HG02970 (cell line): Measurements from ENCODE around the gene RNLS.

Source experiments
- ATAC-seq: cut with Tn5 transposase; IDR thresholded peaks from one replicate; pipeline ENCODE4 v1.9.1; 2021; ENCODE audit warnings: mild to moderate bottlenecking, moderate library complexity, moderate number of reproducible peaks; ENCODE audit not compliant: unreplicated experiment, low FRiP score

Gene RNLS

DNA sequence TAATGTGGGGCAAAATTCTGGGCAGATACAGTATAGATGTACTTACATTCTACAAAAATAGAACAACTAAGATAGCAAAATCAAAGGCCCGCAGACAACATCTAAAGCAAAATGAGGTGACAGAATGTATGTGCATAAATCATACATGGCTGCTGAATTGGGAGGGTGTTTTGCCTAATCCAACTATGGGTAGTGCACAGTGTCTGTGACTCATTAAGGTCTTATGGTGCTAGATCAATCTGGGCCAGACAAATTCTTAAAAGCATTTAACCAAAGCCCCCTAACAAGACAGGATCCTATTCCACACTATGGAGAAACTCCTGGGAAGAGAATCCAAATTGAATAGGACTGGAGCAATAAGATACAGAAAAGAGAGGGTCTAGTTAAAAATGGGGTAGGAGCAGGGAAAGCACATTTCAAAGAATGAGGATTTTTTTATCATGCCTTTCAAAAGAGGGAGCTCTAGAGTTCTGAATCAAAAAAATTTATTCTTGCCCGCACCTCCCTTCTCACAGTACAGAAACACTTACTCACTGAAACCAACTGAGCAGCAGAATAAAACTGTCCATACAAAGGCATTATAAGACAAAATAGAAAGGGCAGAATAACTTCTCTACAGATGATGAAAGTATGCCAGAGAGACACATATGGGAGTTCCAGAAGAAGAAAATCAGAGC lies 181.3 kb downstream of the RNLS start:
- ATAC-seq: no peak

DNA sequence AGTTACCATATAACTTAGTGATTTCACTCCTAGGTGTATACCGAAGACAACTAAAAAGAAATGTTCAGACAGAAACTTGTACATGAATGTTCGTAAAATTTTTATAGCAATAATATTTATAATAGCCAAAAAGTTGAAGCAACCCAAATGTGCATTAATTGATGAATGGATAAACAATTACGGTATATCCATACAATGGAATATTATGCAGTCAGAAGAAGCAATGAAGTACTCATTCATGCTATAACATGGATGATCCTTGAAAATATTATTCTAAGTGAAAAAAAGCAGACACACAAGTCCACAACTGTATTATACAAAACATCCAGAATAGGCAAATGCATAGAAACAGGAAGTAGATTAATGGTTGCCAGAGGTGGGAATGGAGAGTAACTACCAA lies 183.9 kb downstream of the RNLS start:
- ATAC-seq: no peak

DNA sequence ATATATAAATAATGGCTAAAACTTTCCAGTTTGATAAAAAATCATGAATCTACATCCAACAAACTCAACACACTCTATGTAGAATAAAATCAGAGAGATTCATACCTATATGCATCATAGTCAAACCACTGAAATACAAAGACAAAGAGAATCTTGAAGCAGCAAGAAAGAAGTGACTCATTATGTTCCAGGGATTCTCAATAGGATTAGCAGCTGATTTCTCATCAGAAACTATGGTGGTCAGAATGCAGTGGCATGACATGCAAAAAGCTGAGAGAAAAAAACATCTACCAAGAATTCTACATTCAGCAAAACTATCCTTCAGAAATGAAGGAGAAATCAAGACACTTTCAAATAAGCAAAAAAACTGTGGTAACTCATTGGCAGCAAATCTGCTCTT lies 187.4 kb downstream of the RNLS start:
- ATAC-seq: no peak

DNA sequence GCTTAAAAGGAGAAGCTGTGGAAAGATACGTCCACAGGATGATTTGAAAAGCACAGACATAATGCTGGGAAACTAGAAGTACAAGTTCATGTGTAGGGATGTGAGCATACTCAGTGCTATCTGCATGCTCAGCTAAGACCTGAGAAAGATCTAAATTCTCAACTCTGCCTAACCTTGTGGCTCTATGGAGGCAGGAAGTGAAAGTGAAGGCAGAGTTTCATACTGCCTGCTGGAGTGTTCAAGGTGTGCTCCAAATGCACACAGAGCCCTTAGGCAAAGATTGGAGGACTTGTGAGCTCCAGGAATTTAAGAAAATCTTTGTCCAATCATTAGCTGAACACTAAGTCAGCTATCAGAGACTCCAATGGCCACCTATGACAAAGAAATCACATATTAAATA lies 190.9 kb downstream of the RNLS start:
- ATAC-seq: no peak

DNA sequence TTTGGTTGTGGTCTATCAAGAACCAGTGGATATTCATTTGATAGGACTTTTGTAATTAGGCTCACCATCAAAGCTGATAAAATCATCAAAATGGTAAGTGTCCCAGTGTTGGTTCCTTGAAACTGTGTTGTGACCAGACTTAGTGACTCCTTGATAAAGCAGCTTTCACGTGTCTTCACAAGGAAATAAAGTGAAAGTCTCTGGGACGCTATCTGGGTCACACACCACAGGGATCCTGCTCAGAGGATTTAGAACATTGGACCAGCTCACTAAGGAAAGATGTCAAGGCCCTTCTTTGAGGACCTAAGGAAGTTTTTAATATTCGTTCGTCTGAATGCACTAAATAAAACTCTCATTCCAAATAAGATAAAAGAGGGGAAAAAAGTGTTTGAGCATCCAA lies 193.1 kb downstream of the RNLS start:
- no peak for ATAC-seq

DNA sequence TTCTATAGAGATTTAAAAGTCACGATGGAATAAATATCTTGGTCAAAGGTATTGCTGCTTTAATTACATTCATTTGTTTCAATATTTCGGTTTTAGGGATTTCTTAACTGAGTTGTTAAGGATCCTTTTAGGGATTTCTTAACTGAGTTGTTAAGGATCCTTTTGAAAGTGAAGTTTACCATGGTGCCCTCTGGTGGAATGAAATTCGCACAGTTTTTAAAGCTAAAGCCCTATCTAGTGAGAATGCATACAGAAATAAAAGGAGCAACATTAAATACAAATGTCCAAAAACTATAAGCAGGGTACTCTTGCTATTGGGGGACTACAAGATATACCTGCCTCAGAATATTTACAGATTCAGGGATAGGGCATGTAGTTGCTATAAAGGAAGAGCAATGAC lies 193.7 kb downstream of the RNLS start:
- no peak for ATAC-seq

DNA sequence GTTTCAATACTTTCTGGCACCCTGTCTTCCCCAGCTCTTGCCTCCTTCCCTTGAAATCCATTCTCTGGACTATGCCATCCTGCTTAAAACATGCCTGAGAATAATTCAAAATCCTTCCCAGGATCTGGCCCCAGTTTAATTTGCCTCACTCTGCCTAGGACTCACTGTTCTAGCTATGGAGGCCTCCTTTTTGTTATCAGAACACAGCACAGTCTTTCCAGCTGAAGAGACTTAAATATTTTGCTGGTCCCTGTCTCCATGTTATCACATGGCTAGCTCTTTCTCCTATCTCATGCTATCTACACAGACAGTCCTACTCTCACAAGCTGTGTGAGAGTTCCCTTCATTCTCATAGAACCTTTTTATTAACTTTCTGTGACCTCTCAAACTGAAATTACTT lies 194.8 kb downstream of the RNLS start:
- ATAC-seq: no peak

DNA sequence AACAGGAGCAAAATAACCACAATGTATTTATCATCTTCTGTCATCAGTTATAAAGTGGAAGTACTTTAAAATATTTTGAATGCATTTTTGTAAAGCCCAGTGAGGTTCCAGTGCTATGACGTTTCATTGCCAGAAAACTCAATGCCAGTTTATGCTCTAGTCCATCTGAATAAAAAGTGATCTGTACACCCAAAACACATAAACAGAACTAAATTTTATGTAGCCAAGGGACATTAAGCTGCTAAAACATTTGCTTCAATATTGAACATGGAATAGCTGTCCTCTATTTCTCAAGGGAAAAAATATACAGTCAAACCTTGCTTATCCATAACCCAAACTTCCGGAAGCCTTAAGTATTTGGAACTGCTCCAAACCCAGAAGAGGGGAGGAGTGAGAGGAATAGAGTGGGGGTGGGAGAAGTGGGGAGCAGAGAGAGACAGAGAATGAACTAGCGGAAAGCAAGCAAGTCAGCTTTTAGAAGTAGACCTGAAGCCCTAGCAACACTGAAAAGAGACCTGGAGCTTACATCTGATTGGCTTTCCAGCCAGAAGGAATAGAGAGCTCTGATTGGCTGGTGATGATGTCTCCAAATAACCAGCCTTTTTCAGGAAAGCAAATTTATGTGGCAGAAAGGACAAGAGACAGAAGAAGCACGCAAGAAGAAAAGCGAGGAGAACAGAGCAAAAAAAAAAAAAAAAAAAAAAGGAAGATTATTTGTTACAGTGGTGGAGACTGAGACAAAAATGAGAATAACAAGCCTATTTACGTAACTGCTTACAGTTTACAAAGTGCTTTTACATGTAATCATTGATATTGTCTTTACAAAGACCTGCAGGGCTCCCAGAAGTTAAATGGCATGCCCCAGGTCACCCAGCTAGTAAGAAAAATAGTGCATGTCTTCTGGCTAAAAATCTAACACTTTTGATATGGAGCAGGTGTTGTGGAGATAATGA lies 196.0 kb downstream of the RNLS start:
- ATAC-seq: no peak

DNA sequence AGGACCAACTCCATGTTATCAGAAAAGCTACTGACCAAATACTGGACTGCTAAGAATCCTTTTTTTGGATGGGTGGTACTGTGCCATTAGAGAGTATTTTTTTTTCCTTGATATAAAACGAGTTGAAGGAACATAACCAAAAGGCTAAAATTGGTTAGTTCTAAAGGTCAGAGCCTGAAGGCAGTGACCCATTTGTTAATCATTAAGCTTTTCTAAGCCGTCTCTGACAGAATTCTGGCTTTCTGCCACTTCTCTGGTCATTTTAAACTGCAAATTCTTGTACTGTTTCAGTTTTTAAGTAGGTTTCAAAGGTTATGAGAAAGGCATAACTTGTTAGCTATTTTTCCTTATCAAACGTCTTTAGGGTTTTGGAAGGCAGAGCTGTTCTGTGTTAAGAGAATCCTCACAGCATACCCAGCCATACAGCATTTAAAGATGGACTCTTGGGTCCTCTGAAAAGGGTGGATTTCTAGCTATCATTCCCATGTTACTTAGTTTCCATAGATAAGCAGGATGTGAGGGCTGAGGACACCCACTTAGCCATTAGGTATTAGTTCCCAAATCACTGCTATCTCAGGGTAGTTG lies 196.8 kb downstream of the RNLS start:
- ATAC-seq: peak; percentile 44

DNA sequence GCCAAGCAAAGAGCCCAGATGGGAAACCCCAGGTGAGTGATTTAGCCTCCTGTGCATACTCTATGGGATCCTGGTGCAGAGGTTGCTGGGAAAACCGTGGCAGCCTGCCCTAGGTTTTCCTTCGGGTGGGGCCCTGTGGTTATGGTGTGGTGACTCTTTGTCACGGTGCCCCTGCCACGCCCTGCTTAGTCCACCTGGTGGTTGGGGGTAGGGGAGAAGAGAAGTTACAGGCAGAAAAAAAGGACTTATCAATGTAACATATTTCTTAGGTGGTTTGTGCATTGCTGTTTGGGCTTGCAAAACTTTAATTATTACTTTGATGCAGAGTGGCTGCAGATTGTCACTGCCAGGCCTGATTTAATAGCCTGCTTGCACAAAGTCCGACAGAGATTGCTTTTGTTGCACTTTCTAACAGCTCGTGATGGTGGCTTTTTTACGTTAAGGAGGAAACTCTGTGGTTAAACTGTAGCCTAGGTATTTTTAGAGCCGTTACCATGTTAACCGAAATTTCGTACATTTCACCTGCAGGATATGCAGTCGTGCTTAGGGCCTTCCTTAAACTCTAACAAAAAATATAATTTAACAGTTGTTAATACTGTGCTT lies 197.4 kb downstream of the RNLS start:
- ATAC-seq: peak; percentile 69

DNA sequence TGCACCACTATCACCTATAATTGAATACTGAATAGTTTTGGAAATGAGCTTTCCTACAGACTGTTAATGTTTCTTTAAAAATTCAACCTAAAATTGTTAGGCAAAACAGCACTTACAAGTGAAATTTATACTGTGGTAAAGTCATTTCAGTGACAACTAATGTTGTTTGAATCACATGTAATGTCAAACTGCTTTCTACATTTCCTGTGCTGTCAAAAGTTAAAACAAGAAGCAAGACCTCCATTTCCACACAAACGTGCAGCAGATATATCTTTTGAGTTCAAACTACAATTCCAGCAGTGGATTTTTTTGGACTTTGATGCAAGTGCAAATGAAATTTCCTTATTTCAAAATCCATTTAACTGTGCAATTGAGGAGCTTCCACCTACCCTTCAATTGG lies 199.8 kb downstream of the RNLS start:
- no peak for ATAC-seq

DNA sequence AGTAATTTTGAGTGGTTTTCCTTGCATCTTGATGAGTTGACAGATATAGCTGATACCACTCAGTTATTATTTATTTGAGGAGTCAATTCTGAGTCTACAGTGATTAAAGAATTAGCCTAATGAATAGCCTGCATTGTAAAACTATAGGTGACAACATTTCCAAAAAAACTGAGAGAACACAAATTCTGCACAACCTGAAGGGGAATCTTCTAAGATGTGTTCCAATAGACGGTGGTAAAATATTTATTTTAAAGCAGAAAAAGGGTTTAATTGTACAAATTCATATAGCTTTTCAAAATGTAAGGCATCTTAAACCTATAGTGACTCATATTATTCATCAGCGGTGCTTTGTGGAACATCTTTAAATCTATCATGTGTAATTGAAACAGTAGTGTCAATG lies 200.4 kb downstream of the RNLS start:
- ATAC-seq: no peak

DNA sequence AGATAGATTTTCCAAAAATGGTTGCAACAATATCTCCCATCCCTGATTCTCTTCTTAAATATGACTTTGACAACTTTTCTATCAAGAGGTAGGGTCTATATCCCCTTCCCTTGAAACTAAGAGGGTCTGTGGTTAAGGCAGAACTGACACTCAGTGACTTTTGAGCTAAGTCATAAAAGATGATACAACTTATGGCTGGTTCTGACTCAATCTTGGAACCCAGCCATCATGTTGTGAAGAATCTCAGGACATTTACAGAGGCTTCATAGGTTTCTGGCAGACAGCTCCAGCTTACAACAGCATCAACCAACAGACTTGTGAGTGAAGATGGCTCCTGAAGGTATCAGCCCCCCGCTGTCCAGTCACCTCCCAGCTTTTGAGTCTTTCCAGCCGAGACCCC lies 203.5 kb downstream of the RNLS start:
- no peak for ATAC-seq

DNA sequence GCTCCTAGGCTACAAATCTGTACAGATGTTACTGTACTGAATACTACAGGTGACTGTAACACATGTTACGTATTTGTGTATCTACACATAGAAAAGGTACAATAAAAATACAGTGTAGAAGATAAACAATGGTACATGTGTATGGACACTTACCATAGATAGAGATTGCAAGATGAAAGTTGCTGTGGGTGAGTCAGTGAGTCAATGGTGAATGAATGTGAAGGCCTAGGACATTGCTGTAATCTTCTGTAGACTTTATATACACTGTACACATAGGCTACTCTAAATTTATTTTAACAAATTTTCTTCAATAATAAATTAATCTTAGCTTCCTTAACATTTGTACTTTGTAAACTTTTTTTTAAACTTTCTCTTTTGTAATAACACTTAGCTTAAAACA lies 205.6 kb downstream of the RNLS start:
- no peak for ATAC-seq

DNA sequence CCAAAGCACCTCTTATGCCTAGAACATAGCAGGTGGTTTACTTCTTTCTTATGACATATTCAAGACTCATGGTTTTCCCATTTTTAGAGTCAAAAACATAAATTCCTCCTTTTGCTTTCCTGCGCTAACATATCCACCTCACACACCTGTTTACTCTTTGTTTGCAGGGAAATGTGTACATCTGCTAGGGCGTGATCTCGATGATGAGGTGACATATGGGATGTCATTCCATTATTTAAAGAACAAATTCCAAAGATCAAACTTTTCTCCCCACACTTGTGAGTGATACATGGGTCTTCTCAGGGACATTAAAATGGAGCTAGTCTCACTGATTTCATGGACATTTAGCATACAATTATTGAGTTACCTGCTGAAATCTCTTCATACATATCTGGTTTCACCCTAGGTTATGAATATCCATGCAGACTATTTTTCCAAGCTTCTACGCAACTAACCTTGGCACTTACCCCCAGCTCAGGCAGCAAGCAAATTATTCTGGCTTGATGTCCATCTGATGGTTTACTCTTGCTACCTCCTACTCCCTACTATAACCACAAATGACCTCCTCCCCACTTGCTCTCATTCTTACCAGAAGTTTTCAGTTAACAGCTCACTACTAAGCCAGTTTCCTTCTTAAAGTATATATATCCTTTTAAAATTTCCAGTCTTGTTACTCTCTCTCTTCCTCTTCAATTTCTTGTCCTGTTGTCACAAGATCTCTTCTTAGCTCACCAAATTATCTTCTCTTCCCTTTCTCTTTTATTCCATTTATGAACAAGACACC lies 208.5 kb downstream of the RNLS start:
- ATAC-seq: no peak

DNA sequence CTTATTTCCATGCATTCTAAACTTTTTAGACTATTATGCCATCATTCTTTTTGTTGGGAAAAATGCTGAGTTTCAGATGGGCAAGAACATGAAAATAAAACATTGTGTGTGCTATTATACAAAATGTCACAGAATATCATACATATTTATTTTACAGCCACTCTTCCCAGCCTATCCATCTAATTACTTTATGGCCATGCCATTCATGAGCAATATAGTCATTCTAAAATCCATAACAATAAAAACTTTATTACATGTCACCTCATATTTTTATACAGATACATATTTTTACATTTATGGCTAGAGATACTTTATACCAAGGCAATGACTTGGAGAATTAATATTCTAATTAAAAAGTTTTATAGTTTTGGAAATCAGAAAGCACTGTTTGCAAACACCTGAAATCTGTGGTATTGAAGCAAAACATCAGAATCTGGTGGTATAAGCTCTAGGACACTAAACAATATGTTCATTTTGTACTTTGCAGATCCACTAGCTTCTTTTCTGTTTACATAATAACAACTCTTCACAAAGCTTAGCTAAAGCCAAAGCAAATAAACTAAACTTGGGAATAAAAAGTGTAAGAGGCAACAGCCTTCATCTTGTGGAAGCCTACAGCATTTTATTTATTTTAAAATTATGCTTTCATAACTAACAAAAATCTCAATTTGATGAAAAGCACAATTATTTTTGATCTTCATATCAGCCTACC lies 210.1 kb downstream of the RNLS start:
- ATAC-seq: no peak

DNA sequence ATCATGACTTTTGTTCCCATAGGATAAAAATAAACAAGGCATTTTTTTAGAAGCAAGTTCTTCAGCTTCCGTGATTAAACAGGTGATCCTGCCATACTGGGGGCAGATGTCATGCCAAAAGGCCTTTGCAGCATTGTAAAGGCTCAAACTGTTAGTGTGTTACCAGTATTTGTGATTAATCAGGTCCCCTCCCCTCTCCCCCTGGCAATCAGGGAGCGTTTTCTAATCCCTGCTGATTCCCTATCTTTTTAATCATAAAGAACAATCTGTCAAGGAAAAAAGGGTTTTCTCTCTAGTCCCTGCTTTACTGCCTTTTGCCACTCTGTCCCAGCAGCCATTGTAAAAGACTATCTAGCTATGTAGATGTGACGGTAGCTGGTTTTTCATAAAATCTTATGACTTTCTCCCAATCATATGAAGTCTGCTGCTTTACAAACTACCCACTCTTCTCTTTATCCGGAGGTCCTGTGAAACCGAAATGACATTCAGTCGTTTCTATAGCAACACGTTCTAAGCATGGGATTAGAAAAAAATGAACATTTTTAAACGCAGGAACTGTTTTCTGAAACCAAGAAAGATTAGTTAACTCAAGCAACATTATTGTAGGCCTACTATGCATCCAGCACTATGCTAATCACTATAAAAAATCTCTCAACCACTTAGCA lies 210.9 kb downstream of the RNLS start:
- no peak for ATAC-seq

DNA sequence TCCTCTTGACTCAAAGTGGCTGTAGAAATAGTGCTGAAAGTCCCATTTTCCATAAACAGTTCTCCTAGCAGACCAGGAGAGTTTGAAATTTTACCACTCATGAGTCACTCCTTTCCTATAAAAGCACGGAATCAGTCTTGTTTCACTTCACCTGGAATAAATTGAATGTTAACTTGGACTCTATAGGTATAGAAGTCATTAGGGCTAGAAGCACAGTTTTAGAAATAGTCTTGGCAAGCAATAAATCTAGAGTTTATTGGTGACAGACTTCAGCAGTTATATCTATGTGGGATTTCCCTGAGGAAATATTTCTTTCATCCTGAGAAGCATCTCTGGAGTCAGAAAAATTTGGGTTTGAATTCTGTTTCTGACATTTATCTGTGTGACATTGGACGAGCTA lies 212.4 kb downstream of the RNLS start:
- no peak for ATAC-seq

DNA sequence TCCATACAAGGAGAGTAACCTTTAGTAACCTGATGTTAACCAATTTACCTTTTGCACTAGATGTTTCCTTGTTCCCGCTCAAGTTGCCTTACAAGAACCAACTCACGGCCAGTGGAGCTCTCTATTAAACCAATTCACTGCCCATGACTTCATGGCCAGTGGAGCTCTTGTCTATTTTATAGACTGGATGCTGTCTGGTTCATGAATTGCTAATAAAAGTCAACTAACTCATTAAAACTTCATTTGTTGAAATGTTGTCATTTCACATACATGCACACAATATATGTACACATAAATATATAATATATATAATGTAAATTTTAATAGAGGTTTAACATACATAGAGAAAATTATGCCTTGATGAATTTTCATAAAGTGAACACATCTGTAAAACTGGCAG lies 216.3 kb downstream of the RNLS start:
- no peak for ATAC-seq
